Activated T-helper 1 cell treated with anti-CD3 and anti-CD28 coated beads, Interleukin-2, amount 50 U/mL, for 16 hours (primary cell): ENCODE measurements around the gene GATAD1.
"Not testable (repeated sequence)": the region's sequence is repeated elsewhere in the genome, so short reads cannot be mapped to it uniquely, and the experiment has no call there.

Source experiments
- DNase-seq, 2 donors: peaks; one replicate each; pipeline ENCODE4 v3.0.0-alpha.2; 2020; ENCODE audit warnings: low read depth in 1 of 2, low spot score in 1 of 2

Gene GATAD1

DNA sequence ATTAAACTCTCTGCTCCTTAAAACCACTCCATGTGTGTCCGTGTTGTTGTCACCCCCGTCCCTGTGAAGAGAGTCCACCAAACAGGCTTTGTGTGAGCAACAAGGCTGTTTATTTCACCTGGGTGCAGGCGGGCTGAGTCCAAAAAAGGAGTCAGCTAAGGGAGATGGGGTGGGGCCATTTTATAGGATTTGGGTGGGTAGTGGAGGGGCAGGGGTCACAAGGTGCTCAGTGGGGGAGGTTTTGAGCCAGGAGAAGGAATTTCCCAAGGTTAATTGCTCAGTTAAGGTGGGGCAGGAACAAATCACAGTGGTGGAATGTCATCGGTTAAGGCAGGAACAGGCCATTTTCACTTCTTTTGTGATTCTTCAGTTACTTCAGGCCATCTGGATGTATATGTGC lies 31.9 kb downstream of the GATAD1 start:
- DNase-seq = not testable (repeated sequence)

- not testable (repeated sequence) for DNase-seq
Observed at GRCh38 chr7:92483624-92484023, 36.3 kb downstream of the GATAD1 start.

DNA sequence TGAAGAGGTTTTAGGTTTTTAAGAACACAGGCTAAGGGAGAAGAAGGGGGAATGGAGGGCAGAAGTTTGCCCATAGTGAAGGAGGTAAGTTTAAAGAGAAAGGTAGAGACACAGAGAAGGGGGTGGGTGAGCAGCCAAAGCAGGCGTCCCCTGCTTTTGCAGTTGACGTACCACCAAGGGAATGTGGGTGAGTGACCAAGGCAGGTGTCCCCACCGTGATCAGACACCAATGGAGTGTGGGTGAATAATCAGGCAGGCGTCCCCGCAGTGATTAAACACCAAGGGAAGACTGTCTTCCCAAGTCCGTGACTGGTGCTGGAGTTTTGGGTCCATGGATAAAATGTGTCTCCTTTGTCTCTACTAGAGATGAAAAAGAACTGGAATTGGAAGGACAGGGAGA lies 36.9 kb downstream of the GATAD1 start:
- not testable (repeated sequence) for DNase-seq

GRCh38 chr7:92485267-92485892 lies 38.1 kb downstream of the GATAD1 start:
- DNase-seq = no peak

DNA sequence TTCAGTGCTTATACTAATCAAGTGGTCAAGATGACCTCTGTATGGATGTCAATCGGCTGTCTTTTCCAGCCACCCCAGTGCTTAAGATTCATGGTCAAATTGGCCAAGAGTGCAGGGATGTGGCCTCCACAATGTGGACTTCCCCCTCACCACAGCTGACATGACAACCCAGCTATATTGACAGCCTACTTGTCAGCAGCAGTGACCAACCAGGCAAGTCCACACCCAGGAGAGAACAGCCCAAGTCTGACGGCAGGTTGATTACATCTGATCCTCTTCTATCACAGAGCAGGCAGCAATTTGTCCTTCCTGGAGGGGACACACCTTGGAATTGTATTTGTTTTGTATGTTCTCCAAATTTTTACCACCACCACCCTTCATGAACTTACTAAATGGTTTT lies 38.7 kb downstream of the GATAD1 start:
- no peak for DNase-seq

DNA sequence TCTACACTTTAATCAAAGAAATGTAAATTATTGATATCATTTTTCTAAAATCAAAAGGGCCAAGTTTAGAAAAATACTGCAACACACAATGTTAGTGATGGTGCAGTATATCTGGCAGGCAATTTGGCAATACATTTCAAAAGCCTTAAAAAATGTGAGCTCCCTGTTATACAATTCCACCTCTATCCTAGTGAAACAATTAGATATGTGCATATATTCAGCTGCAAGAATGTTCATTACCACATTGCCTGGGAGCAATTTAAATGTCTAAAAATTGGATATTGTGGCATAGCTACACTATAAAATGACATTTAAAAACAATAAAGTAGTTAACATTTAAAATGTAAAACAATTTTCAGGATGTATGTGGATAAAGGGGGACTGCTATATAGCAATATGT lies 40.5 kb downstream of the GATAD1 start:
- no peak for DNase-seq

DNA sequence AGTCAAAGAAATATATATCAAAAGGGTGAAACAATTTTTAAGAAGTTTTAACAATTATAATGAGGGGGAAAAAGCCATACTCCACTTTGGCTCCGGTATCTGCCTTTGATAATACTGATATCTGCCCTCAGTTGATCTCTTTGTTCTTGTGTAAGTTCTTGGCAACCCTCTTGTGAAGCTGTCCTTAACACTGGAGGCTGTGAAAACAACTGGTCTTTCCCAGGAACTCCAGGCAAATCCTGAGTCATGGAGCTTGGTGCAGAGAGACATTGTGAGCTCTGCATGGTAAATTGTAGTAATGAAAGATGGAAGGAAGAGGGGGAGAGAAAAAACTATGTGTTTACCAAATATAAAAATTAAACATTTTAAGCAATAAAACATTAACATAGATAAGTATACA lies 42.4 kb downstream of the GATAD1 start:
- no peak for DNase-seq

GRCh38 chr7:92496876-92497275 lies 49.6 kb downstream of the GATAD1 start:
- DNase-seq = no peak

GRCh38 chr7:92498557-92498956 lies 51.3 kb downstream of the GATAD1 start:
- no peak for DNase-seq

DNA sequence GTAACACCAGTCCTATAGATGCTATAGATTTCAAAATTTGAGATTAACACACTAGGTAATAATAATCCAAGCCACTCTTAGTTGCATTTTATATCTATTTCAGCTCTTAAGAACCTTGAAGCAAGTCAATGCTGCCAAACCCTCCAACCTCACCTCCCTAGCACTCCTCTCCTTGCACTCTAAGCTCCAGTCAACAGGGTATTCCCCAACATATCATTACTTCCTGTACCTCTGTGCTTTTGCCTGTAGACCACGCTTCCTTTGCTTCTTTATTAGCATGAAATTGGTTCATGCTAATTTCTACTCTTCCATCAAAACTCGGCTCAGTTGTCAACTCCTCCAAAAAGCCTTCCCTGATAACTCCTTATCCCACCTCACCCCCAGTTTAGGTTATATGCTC lies 56.5 kb downstream of the GATAD1 start:
- no peak for DNase-seq

GRCh38 chr7:92504563-92504962 lies 57.3 kb downstream of the GATAD1 start:
- DNase-seq = no peak

DNA sequence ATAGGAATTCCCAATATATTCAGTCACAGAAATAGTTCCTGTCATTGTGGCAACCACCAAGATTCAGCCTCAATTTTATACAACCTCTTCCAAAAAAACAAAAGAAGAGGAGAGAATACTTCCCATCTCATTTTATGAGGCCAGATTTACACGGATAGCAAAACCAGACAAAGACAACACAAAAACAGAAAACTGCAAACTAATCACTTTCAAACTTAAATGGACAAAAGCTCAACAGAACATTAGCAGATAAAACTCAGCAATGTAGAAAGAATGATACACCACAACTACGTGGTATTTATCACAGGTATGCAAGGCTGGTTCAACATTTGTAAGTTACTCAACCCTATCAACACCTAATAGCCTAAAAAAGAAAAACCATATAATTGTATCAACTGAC lies 59.1 kb downstream of the GATAD1 start:
- DNase-seq = no peak

GRCh38 chr7:92508946-92509345 lies 61.7 kb downstream of the GATAD1 start:
- DNase-seq = no peak
